ENCODE results near the gene COQ8B.

The COQ8B gene

GRCh38 chr19:40672038-40672437 lies 44.6 kb downstream of the COQ8B start:
- TF ChIP-seq, protein P1, sequence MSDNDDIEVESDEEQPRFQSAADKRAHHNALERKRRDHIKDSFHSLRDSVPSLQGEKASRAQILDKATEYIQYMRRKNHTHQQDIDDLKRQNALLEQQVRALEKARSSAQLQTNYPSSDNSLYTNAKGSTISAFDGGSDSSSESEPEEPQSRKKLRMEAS (IDR thresholded peaks at IDR 0.05; ENCODE audit: low read depth, low read length), result no peak
- TF ChIP-seq CTCF (IDR thresholded peaks at IDR 0.05; ENCODE audit: low read depth, low read length), result no peak
- TF ChIP-seq MYC (IDR thresholded peaks at IDR 0.05; ENCODE audit: low read depth, low read length), result no peak
- TF ChIP-seq POLR2A (IDR thresholded peaks at IDR 0.05; ENCODE audit: extremely low read depth, insufficient read length), result no peak
- no peak for DNase-seq (ENCODE audit: low read depth)
- H3K4me3 ChIP-seq (ENCODE audit: low read depth, low read length), result no peak overlapping the region

GRCh38 chr19:40671404-40671803 lies 45.3 kb downstream of the COQ8B start:
- TF ChIP-seq POLR2A (IDR thresholded peaks at IDR 0.05; ENCODE audit: extremely low read depth, insufficient read length) (no peak), MYC (IDR thresholded peaks at IDR 0.05; ENCODE audit: low read depth, low read length) (no peak), CTCF (IDR thresholded peaks at IDR 0.05; ENCODE audit: low read depth, low read length) (no peak)
- TF ChIP-seq, protein P1 (IDR thresholded peaks at IDR 0.05; ENCODE audit: low read depth, low read length), result no peak
- DNase-seq (ENCODE audit: low read depth), result no peak
- no peak overlapping the region for H3K4me3 ChIP-seq (ENCODE audit: low read depth, low read length)

DNA sequence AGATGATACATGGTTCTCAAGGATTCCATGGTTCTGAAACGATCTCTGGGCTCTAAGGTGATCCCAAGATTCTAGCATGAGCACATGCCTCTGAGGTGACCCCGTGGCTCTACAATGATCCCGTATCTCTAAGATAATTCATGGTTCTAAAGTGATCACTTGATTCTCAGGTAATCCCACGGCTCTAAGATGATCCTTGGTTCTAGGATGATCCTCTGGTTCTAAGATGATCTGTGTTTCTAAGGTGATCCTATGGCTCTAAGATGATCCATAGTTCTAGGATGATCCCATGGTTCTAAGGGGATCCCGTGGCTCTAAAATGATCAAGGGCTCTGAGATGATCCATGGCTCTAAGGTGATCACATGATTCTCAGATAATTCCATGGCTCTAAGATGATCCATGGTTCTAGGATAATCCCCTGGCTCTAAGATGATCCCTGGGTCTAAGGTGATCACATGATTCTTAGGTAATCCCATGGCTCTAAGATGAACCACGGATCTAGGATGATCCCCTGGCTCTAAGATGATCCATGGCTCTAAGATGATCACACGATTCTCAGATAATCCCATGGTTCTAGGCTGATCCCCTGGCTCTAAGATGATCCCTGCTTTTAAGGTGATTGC lies 47.6 kb downstream of the COQ8B start:
- H3K4me3 ChIP-seq (ENCODE audit: low read depth, low read length), result no peak overlapping the region
- TF ChIP-seq POLR2A (IDR thresholded peaks at IDR 0.05; ENCODE audit: extremely low read depth, insufficient read length) (no peak), CTCF (IDR thresholded peaks at IDR 0.05; ENCODE audit: low read depth, low read length) (no peak), MYC (IDR thresholded peaks at IDR 0.05; ENCODE audit: low read depth, low read length) (no peak)
- TF ChIP-seq, protein P1 (IDR thresholded peaks at IDR 0.05; ENCODE audit: low read depth, low read length), result no peak
- DNase-seq (ENCODE audit: low read depth), result no peak

DNA sequence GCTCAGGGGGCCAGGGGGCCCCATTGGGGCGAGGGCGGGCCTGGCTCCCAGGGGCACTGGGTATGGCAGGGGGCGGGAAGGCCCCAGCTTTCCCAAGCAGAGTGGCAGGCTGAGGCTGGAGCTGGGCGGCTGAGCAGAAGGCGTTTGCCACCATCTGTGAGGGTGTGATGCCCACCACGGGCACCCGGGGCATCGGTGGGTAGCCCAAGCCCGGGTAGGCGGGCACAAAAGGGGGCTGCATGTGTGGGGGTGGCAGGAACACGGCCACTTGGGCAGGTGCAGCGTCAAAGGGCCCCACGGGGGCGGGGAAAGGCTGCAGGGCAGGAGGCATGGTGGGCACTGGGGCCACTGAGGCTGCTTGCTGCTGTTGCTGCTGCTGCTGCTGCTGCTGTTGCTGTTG lies 49.1 kb downstream of the COQ8B start:
- TF ChIP-seq POLR2A (IDR thresholded peaks at IDR 0.05; ENCODE audit: extremely low read depth, insufficient read length), result no peak
- TF ChIP-seq MYC (IDR thresholded peaks at IDR 0.05; ENCODE audit: low read depth, low read length), result no peak
- TF ChIP-seq, protein P1 (IDR thresholded peaks at IDR 0.05; ENCODE audit: low read depth, low read length), result no peak
- TF ChIP-seq CTCF (IDR thresholded peaks at IDR 0.05; ENCODE audit: low read depth, low read length), result no peak
- no peak overlapping the region for H3K4me3 ChIP-seq (ENCODE audit: low read depth, low read length)
- no peak for DNase-seq (ENCODE audit: low read depth)

DNA sequence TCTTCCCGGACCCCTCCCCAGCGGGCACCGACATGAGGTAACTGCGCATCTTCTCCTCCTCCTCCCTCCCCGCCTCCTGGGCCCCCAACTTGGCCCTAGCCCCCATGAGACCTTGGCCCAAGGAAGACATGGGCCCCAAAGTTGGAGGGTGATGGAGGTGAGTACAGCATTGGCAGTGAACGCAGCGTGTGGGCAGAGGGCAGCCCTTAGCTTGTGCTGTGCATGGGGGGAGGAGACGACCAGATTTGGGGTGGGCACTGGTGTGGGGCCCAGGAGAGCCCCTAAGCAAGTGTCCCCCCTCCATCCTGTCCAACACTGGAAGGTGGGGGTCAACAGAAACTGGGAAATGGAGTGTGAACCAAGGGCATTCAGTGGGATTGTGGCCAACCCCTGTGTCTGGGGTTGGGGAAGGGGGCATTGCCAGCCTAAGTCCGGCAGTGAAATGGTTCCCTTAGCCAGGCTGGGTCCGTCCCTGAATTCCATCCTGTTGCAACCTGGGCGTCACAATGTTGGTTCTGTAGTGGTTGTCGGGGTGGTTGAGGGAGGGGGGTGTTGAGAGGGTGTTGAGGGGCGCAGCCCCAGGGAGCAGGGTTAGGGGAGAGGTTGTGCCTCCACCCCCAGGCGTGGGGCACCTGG lies 49.8 kb downstream of the COQ8B start:
- DNase-seq (ENCODE audit: low read depth), result no peak
- TF ChIP-seq MYC (IDR thresholded peaks at IDR 0.05; ENCODE audit: low read depth, low read length), result no peak
- no peak for TF ChIP-seq CTCF (IDR thresholded peaks at IDR 0.05; ENCODE audit: low read depth, low read length)
- TF ChIP-seq POLR2A (IDR thresholded peaks at IDR 0.05; ENCODE audit: extremely low read depth, insufficient read length), result no peak
- TF ChIP-seq, protein P1 (IDR thresholded peaks at IDR 0.05; ENCODE audit: low read depth, low read length), result no peak
- H3K4me3 ChIP-seq (ENCODE audit: low read depth, low read length), result no peak overlapping the region
